ENCODE measurements around the gene ROS1. TPM values are rescaled to one million over a fixed set of nuclear protein-coding genes. Genes with fewer than 3 reads are reported as not detected.
A peak's percentile ranks its signal among the peaks of the same experiment; 100 is the strongest.
"Not testable (repeated sequence)": the region's sequence is repeated elsewhere in the genome, so short reads cannot be mapped to it uniquely, and the experiment has no call there.

The ROS1 gene
- total RNA-seq, 1 experiment from 2014 or later, result 0.43 TPM

DNA sequence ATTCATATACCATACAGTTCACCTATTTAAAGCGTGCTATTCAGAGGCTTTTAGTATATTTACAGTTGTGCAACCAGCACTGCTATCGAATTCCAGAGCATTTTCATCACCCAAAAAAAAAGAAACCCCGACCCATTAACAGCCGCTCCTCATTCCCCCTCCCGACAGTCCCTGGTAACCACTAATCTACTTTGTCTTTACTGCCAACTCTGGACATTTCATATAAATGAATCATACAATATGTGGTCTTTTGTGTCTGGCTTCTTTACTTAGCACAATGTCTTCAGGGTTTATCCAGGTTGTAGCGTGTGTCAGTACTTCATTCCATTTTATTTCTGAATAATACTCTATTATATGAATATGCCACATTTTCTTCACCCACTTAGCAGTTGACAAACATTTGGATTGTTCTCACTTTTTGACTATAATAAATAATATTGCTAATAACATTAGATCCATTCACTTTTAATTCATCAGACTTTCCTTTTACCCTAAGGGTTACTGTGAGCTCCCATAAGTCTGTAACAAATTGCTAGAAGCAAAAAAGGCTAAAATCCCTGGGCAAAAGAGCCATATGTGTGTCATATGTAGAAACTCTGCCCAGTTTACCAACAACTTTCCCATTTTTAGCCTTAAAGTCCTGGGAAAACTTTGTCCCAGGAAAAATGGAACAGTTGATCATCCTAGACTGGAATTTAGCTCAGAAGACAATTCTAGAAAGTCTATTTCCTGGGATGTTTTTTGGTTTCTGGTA, 23.2 kb upstream of the ROS1 start:
- Histone ChIP-seq H3K36me3 (no peaks in the 10 kb centered on the region), H3K27me3 (no peaks in the 10 kb centered on the region), H3K4me3 (no peak overlapping the region), H3K9me3 (no peaks in the 10 kb centered on the region)
- DNase-seq, result peak; percentile 82

- DNase-seq, result no peak
- Histone ChIP-seq H3K4me3 (no peak overlapping the region), H3K36me3 (no peaks in the 10 kb centered on the region), H3K9me3 (no peaks in the 10 kb centered on the region), H3K27me3 (no peaks in the 10 kb centered on the region)
Observed at GRCh38 chr6:117448011-117448410, 22.3 kb upstream of the ROS1 start.

- Histone ChIP-seq H3K4me3 (no peak overlapping the region), H3K36me3 (no peaks in the 10 kb centered on the region), H3K9me3 (no peaks in the 10 kb centered on the region), H3K27me3 (no peaks in the 10 kb centered on the region)
- DNase-seq, result peak; percentile 18
Observed at GRCh38 chr6:117446861-117447260, 21.1 kb upstream of the ROS1 start.

- Histone ChIP-seq H3K27me3 (no peaks in the 10 kb centered on the region), H3K36me3 (no peaks in the 10 kb centered on the region), H3K9me3 (peaks cover 4% of the 10 kb centered on the region), H3K4me3 (no peak overlapping the region)
- no peak for DNase-seq
Observed at GRCh38 chr6:117444600-117444999, 18.9 kb upstream of the ROS1 start.

- not testable (repeated sequence) for DNase-seq, H3K27me3 ChIP-seq, H3K36me3 ChIP-seq, H3K4me3 ChIP-seq
- peaks cover 14% of the 10 kb centered on the region for H3K9me3 ChIP-seq
Observed at GRCh38 chr6:117442313-117442712, 16.6 kb upstream of the ROS1 start.

DNA sequence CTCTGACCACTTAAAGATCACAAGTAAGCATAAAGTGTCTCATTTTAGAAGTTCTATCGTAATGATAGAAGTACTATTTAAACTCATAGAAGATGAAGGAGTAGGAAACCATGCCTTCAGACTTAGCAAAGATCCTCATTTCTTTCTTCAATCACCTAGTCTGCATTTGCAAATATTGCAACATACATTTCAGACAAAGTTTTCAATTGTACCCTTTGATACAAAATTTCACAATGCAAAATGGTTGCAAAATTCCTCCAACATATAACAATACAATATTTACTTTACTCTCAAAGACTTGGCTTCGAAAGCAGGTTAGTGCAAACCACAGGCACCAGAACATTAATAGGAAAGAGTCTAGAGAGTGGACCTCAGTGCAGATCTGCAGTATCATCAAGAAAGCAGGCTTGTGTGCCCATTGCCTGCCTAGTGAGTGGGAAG, 16.1 kb upstream of the ROS1 start:
- peaks cover 14% of the 10 kb centered on the region for H3K9me3 ChIP-seq
- DNase-seq, result no peak
- H3K36me3 ChIP-seq, result peaks cover 7% of the 10 kb centered on the region
- H3K27me3 ChIP-seq, result no peaks in the 10 kb centered on the region
- H3K4me3 ChIP-seq, result no peak overlapping the region

- no peak overlapping the region for H3K4me3 ChIP-seq
- peaks cover 7% of the 10 kb centered on the region for H3K36me3 ChIP-seq
- DNase-seq, result peak; percentile 62
- peaks cover 14% of the 10 kb centered on the region for H3K9me3 ChIP-seq
- H3K27me3 ChIP-seq, result no peaks in the 10 kb centered on the region
Observed at GRCh38 chr6:117440706-117441525, 15.2 kb upstream of the ROS1 start.

- H3K27me3 ChIP-seq, result no peaks in the 10 kb centered on the region
- H3K36me3 ChIP-seq, result no peaks in the 10 kb centered on the region
- no peak overlapping the region for H3K4me3 ChIP-seq
- no peak for DNase-seq
- H3K9me3 ChIP-seq, result peaks cover 14% of the 10 kb centered on the region
Observed at GRCh38 chr6:117432273-117432672, 6.5 kb upstream of the ROS1 start.

DNA sequence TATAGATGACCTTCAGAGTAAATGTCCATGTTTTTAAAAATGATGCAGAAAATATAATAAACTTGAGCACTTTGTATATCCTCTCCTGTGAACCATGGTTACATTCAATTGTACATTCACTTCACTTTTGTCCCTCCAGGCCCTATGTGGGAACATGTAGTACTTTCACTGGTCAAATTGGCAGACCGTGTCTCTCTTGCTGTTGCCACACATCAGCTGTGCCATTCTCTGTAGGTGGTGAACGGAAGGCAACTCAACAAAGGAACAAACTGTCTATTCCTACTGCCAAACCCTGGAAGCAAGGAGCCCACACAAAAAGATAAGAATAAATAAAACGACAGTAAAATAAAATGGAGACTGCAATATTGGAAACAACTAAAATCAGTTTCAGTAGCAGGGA, 2.0 kb downstream of the ROS1 start:
- no peak overlapping the region for H3K4me3 ChIP-seq
- H3K9me3 ChIP-seq, result peaks cover 4% of the 10 kb centered on the region; the same call in 1 of the 2 replicates
- H3K36me3 ChIP-seq, result no peaks in the 10 kb centered on the region
- no peaks in the 10 kb centered on the region for H3K27me3 ChIP-seq
- no peak for DNase-seq

- H3K9me3 ChIP-seq, result no peaks in the 10 kb centered on the region
- H3K36me3 ChIP-seq, result no peaks in the 10 kb centered on the region
- H3K27me3 ChIP-seq, result no peaks in the 10 kb centered on the region
- DNase-seq, result no peak
- H3K4me3 ChIP-seq, result no peak overlapping the region
Observed at GRCh38 chr6:117418320-117418719, 7.4 kb downstream of the ROS1 start.

DNA sequence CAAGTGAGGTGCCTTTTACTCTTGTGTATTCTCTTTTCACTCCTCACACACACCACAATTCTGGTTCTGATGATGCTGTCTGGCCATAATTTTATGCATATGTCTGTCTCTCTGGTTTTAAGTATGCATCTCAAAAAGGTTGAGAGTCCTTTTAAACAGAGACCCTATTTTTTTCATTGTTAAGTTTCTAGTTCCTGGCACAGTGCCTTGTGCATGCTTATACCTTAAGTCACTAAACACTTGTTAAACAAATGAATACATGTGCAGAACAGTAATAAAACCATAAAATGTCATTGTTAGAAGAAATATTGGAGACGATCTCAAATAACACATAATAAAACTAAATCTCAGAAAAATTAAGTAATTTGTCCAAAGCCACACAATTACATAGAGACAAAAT, 7.9 kb downstream of the ROS1 start:
- H3K36me3 ChIP-seq, result no peaks in the 10 kb centered on the region
- no peaks in the 10 kb centered on the region for H3K9me3 ChIP-seq
- no peak for DNase-seq
- H3K27me3 ChIP-seq, result no peaks in the 10 kb centered on the region
- H3K4me3 ChIP-seq, result no peak overlapping the region

DNA sequence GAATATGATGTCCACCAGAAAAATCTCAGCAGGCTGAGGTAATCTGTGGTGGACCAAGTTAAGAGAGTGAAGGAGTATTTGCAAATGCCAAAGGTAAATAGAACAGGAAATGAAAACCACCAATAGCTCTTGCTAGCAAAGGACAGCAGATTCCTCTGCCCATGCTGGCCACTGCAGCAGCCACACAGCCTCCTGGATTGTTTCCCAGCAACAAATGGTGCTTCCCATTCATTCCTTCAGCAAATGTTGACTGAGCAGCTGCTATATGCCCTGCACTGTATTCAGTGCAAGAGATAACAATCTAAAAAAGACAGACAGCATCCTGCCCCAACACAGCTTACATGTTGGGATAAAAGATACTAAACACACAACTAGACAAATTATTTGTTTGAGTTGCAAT, 11.0 kb downstream of the ROS1 start:
- H3K36me3 ChIP-seq, result no peaks in the 10 kb centered on the region
- H3K27me3 ChIP-seq, result no peaks in the 10 kb centered on the region
- no peaks in the 10 kb centered on the region for H3K9me3 ChIP-seq
- no peak overlapping the region for H3K4me3 ChIP-seq
- DNase-seq, result peak; percentile 10

DNA sequence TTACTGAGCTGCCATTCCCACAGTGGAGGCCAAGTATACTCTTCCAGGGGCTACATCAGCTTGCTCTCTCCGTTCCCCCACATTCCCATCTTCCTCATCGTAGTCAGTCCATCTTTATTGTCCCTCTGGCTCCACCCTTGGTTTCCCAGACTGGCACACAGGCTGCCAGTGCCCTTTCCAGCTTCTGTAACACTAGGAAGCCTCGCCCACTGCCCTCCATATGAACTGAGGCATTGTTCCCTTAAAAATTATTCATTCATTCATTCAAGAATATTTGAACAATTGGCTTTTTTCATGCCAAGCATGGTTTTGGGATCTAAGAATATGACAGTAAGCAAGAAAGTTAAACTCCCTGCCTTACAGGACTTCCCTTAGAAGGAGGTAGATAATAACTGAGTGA, 14.3 kb downstream of the ROS1 start:
- DNase-seq, result no peak
- no peak overlapping the region for H3K4me3 ChIP-seq
- H3K27me3 ChIP-seq, result no peaks in the 10 kb centered on the region
- no peaks in the 10 kb centered on the region for H3K9me3 ChIP-seq
- H3K36me3 ChIP-seq, result no peaks in the 10 kb centered on the region

DNA sequence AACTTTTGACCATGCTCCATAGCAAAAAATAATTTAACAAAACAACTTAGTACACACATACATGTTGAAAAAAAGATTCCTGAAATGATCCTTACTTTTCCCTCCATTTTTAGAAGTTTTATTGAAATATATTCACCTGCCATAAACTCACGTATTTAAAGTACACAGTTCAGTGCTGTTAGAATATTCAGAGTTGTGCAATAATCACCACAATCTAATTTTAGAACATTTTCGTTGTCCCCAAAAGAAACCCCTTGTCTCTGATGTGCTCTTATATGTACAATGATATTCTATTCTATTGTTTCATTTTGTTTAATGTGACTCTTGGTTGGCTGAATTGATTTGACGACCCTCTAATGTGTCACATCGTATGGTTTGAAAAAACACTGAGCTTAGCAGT, 15.9 kb downstream of the ROS1 start:
- Histone ChIP-seq H3K4me3 (no peak overlapping the region), H3K36me3 (no peaks in the 10 kb centered on the region), H3K27me3 (no peaks in the 10 kb centered on the region), H3K9me3 (no peaks in the 10 kb centered on the region)
- no peak for DNase-seq

DNA sequence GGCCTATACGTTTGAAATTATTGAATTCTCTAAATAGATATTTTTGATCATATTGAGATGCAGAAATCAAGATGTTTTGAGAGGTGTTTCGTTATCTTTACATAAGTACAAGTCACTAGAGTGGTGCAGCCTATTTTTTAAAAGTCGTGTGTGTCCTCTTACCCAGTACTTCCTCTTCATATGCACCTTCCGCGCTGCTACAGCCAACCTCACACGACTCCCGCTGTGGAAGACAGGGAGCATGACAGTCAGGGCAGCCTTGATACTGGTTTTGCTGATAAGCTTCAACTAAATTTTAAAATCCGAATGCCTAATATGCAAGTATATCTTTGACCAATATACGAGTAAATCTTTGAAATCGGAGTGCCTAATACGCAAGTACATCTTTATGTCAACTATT, 16.3 kb downstream of the ROS1 start:
- H3K9me3 ChIP-seq, result no peaks in the 10 kb centered on the region
- no peak for DNase-seq
- H3K27me3 ChIP-seq, result no peaks in the 10 kb centered on the region

GRCh38 chr6:117404548-117404947, 21.2 kb downstream of the ROS1 start:
- Histone ChIP-seq H3K27me3 (no peaks in the 10 kb centered on the region), H3K4me3 (no peak overlapping the region), H3K9me3 (no peaks in the 10 kb centered on the region), H3K36me3 (no peaks in the 10 kb centered on the region)
- DNase-seq, result no peak

More for the DNA sequence above, 16.3 kb downstream of the ROS1 start:
- no peaks in the 10 kb centered on the region for H3K36me3 ChIP-seq
- no peak overlapping the region for H3K4me3 ChIP-seq

- no peak for DNase-seq
- Histone ChIP-seq H3K4me3 (no peak overlapping the region), H3K9me3 (no peaks in the 10 kb centered on the region), H3K36me3 (no peaks in the 10 kb centered on the region), H3K27me3 (no peaks in the 10 kb centered on the region)
Observed at GRCh38 chr6:117401799-117402198, 23.9 kb downstream of the ROS1 start.

- Histone ChIP-seq H3K4me3 (no peak overlapping the region), H3K27me3 (no peaks in the 10 kb centered on the region), H3K9me3 (no peaks in the 10 kb centered on the region), H3K36me3 (no peaks in the 10 kb centered on the region)
- DNase-seq, result no peak
Observed at GRCh38 chr6:117399924-117400323, 25.8 kb downstream of the ROS1 start.
